ENCODE data around the gene DESI2. TPM values are rescaled to one million over a fixed set of nuclear protein-coding genes. Genes with fewer than 3 reads are reported as not detected.

DESI2 gene
- total RNA-seq, 3 donors from 2014 or later, result 26.9 to 30.6 (median 29.7) TPM

DNA sequence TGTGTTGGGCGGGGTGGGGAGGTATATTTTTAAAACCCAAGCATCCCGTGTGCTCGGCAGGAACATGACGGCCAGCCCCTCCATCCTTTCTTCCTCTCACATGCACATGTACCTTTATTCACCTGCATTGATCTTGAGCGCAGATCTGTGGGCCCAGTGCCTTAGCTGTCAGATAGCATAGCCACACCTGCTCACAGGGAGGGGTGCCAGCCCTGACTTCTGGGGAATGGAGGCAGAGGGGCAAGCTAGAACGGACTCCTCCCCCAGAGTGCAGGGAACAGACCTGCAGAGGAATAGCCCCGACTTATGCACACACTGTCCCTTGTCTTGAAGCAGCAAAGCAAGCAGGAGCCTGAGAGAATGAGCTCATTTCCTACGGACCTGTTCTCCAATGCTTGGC, 56.1 kb downstream of the DESI2 start:
- TF ChIP-seq, protein P1, sequence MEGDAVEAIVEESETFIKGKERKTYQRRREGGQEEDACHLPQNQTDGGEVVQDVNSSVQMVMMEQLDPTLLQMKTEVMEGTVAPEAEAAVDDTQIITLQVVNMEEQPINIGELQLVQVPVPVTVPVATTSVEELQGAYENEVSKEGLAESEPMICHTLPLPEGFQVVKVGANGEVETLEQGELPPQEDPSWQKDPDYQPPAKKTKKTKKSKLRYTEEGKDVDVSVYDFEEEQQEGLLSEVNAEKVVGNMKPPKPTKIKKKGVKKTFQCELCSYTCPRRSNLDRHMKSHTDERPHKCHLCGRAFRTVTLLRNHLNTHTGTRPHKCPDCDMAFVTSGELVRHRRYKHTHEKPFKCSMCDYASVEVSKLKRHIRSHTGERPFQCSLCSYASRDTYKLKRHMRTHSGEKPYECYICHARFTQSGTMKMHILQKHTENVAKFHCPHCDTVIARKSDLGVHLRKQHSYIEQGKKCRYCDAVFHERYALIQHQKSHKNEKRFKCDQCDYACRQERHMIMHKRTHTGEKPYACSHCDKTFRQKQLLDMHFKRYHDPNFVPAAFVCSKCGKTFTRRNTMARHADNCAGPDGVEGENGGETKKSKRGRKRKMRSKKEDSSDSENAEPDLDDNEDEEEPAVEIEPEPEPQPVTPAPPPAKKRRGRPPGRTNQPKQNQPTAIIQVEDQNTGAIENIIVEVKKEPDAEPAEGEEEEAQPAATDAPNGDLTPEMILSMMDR (IDR thresholded peaks at IDR 0.05), result no peak
- no peak for DNase-seq
- Histone ChIP-seq H3K36me3 (ENCODE audit: low read depth) (no peaks in the 10 kb centered on the region), H3K9me3 (no peaks in the 10 kb centered on the region), H3K4me1 (ENCODE audit: low read depth) (no peaks in the 10 kb centered on the region), H3K4me3 (no peak overlapping the region)
- intact Hi-C loops (cut with DNase I, micrococcal nuclease), result no loop called here
- ATAC-seq, result no peak

DNA sequence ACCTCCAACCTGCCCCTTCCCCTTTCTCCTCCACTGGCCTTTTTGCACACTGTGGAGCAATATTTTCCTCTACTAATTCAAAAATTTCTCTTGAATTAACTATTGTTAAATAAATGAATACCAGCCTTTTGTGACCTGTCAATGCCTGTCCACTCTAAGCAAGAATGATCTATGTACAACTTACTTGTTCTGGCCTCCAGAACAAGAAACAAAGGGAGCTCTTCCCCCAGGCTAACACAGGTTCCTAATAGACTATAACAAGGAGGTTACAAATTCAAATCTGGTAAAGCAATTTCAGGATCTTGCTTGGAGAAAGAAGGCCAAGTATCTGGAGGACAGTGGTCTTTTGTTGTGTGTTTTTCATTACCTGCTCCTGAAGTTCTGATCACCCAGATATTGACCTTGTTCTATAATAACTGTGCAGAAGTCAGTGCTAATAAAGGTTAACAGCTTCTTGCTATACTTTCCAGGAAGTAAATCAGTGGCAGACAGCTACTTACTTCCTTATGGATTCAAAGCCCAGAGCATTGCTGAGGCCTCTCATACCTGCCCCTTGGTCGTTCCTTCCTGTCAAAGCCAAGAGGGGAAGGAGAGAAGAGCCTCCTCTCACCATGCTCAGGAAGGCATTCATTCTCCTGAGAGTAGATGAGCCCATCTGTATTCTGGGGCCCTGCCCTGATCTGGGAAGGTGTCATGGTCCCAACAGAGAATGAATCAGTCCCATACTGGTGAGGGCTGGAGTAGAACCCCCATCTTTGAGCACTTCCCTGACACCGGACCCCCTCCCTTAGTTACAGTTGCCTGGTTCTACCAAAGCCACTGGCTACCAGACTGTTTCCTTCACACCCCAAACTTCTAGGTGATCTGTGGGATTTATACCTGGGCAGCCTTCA, 56.8 kb downstream of the DESI2 start:
- no peaks in the 10 kb centered on the region for H3K9me3 ChIP-seq
- peak in 1 of 3 donors; percentile 26 for DNase-seq
- TF ChIP-seq, protein P1 (IDR thresholded peaks at IDR 0.05), result no peak
- no peaks in the 10 kb centered on the region for H3K36me3 ChIP-seq (ENCODE audit: low read depth)
- intact Hi-C loops (cut with DNase I, micrococcal nuclease), result no loop called here
- ATAC-seq, result peak; percentile 95
- H3K4me1 ChIP-seq (ENCODE audit: low read depth), result no peaks in the 10 kb centered on the region
- no peak overlapping the region for H3K4me3 ChIP-seq

DNA sequence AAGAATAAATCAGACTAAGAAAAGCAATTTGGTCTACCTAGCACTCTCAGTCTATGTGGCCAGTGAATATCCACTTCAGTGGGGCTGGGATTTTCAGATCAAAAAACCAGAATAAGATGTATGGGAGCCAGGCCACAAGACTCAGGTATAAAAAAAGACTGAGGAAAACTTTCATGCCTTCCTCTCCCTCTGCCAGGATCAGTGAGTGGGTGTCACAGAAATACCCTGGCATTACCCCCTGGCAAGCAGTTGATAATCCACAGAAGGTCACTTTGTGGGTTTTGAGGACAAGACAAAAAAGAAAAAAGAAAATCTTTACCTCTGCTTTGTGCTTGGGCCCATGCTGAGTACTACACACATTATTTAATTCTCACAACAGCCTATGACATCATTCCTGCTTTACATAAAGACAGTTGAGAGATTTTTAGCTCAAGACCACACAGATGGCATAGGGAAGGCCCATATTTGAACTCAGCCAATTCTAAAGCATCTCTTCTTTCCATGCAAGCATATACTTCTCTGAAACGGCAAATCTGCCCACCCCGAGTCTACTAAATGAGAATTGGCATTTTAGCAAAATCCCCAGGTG, 57.6 kb downstream of the DESI2 start:
- intact Hi-C loops (cut with DNase I, micrococcal nuclease), result no loop called here
- ATAC-seq, result no peak
- TF ChIP-seq, protein P1 (IDR thresholded peaks at IDR 0.05), result no peak
- no peaks in the 10 kb centered on the region for H3K4me1 ChIP-seq (ENCODE audit: low read depth)
- H3K9me3 ChIP-seq, result no peaks in the 10 kb centered on the region
- DNase-seq, result no peak
- H3K36me3 ChIP-seq (ENCODE audit: low read depth), result no peaks in the 10 kb centered on the region
- H3K4me3 ChIP-seq, result no peak overlapping the region

DNA sequence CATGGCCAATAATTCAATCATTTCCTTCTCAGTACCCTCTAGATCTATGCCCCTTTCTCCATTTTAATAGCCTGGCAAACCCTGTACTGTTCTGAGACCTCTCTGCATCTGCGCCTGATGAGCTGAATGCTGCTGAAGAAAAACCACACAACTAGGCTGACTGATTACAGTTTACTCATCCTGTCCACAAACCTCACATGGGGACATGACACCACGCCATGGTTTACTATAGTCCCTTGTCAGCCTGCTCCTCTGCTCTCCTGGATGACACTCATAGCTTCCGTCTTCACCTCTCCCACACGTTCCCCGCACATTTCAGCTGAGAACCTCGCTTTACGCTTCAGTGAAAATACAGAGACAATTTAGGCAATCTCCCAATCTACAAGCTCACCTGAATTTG, 59.7 kb downstream of the DESI2 start:
- no peak overlapping the region for H3K4me3 ChIP-seq
- H3K9me3 ChIP-seq, result no peaks in the 10 kb centered on the region
- no peaks in the 10 kb centered on the region for H3K36me3 ChIP-seq (ENCODE audit: low read depth)
- TF ChIP-seq, protein P1 (IDR thresholded peaks at IDR 0.05), result no peak
- H3K4me1 ChIP-seq (ENCODE audit: low read depth), result no peaks in the 10 kb centered on the region
- no peak for DNase-seq
- ATAC-seq, result no peak
- intact Hi-C loops (cut with DNase I, micrococcal nuclease), result no loop called here

DNA sequence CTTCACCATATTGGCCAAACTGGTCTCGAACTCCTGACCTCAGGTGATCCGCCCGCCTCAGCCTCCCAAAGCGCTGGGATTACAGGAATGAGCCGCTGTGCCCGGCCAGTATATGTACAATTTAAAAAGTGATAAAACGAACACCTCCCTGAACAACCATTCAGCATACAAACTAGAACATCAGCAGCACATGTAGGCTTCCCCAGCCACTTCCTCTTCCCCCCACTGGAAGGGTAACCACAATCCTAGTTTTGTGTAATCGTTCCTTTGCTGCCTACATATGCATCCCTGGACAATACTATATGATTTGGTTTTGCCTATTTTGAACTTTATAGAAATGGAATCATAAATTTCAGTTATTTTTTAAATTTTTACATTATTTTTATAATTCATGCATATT, 60.4 kb downstream of the DESI2 start:
- DNase-seq, result no peak
- ATAC-seq, result no peak
- H3K9me3 ChIP-seq, result no peaks in the 10 kb centered on the region
- intact Hi-C loops (cut with DNase I, micrococcal nuclease), result no loop called here
- H3K36me3 ChIP-seq (ENCODE audit: low read depth), result no peaks in the 10 kb centered on the region
- H3K4me1 ChIP-seq (ENCODE audit: low read depth), result no peaks in the 10 kb centered on the region
- H3K4me3 ChIP-seq, result no peak overlapping the region
- TF ChIP-seq, protein P1 (IDR thresholded peaks at IDR 0.05), result no peak
